Testis (tissue), 2 donors: ENCODE data around the gene TMEM198.

ENCODE experiments used
- CTCF ChIP-seq, 3 experiments: fragments of 450-650 bp in 2 of 3; fragments of 200-600 bp in 1 of 3; sonication (generic) in 1 of 3; IDR thresholded peaks; one replicate each; pipeline ENCODE4 v1.5.1; 2016 to 2019; ENCODE audit warnings: antibody characterized with exemption in 3 of 3, mild to moderate bottlenecking in 2 of 3, moderate library complexity in 1 of 3
- POLR2A ChIP-seq: fragments of 450-650 bp; IDR thresholded peaks from one replicate; pipeline ENCODE4 v1.6.1; 2017; ENCODE audit warnings: antibody characterized with exemption, mild to moderate bottlenecking, moderate library complexity

- TF ChIP-seq CTCF (IDR thresholded peaks at IDR 0.05) (no peak), POLR2A (no peak)
These were observed 53.2 kb downstream of the TMEM198 start for GRCh38 chr2:219596954-219597551.
